Natural killer cell (primary cell): ENCODE measurements around the gene TAL1. TPM values are rescaled to one million over a fixed set of nuclear protein-coding genes. Genes with fewer than 3 reads are reported as not detected.
"Not testable (repeated sequence)": the region's sequence is repeated elsewhere in the genome, so short reads cannot be mapped to it uniquely, and the experiment has no call there.

Experiments used
- ATAC-seq, 3 donors: fragments of 150-1000 bp in 2 of 3; fragments of 200-7000 bp in 1 of 3; cut with Tn5 transposase; 1 replicate in 1 of 3; 2 replicates in 2 of 3; pipeline ENCODE4 v1.10.0; 2021; ENCODE audit warnings: mild to moderate bottlenecking in 2 of 3, moderate library complexity in 2 of 3
- DNase-seq, 2 donors: peaks; one replicate each; pipeline versions ENCODE4 v3.0.0 to v3.0.0-alpha.2; 2013 to 2021; ENCODE audit warnings: mixed read lengths in 1 of 2
- H3K27ac ChIP-seq: one replicate; pipeline ENCODE4 v1.5.1; 2013; ENCODE audit warnings: mild to moderate bottlenecking, low read length
- H3K27me3 ChIP-seq: one replicate; pipeline ENCODE4 v1.6.1; 2013; ENCODE audit warnings: low read length; ENCODE audit not compliant: control insufficient read depth, insufficient read depth
- H3K36me3 ChIP-seq: one replicate; pipeline ENCODE4 v1.6.1; 2013; ENCODE audit warnings: low read length; ENCODE audit not compliant: control insufficient read depth, insufficient read depth
- H3K4me1 ChIP-seq: one replicate; pipeline ENCODE4 v1.6.1; 2013; ENCODE audit warnings: low read length; ENCODE audit not compliant: control insufficient read depth, insufficient read depth
- H3K4me3 ChIP-seq: one replicate; pipeline ENCODE4 v1.5.1; 2013; ENCODE audit warnings: low read length
- H3K9me3 ChIP-seq: one replicate; pipeline ENCODE4 v1.6.1; 2013; ENCODE audit warnings: low read length; ENCODE audit not compliant: control insufficient read depth, insufficient read depth
- H3K27ac Mint-ChIP-seq, 2 donors: one replicate each; pipeline ENCODE4 v1.8.0; 2022; ENCODE audit warnings: mild to moderate bottlenecking in 2 of 2, mixed read lengths in 2 of 2, moderate library complexity in 1 of 2
- H3K27me3 Mint-ChIP-seq, 2 donors: one replicate each; pipeline ENCODE4 v1.8.0; 2022; ENCODE audit warnings: low read depth in 2 of 2, mixed read lengths in 2 of 2
- H3K36me3 Mint-ChIP-seq: one replicate; pipeline ENCODE4 v1.8.0; 2022; ENCODE audit warnings: mixed read lengths
- H3K4me1 Mint-ChIP-seq, 2 donors: one replicate each; pipeline ENCODE4 v1.8.0; 2022; ENCODE audit warnings: mixed read lengths in 2 of 2
- H3K4me3 Mint-ChIP-seq: one replicate; pipeline ENCODE4 v1.8.0; 2022; ENCODE audit warnings: mild to moderate bottlenecking, moderate library complexity, mixed read lengths
- H3K9me3 Mint-ChIP-seq, 2 donors: one replicate each; pipeline ENCODE4 v1.8.0; 2022; ENCODE audit warnings: mixed read lengths in 2 of 2
- WGBS: methylation state at CpG from one replicate; pipeline ENCODE4 v1.1.7; 2013; ENCODE audit warnings: missing lambda C conversion rate; ENCODE audit not compliant: insufficient coverage; 5-methylcytosine and 5-hydroxymethylcytosine counted together
- intact Hi-C: fragments of 100-400 bp; cut with micrococcal nuclease; formaldehyde crosslinking; loops from one replicate; pipeline ENCODE4 v1.14.2; 2022
- total RNA-seq, 4 donors: library from RNA; stranded (reverse); fragments of 120-200 nt in 1 of 4; gene quantifications; one replicate each; pipeline versions ENCODE4 v1.2.3 to v1.2.4, GENCODE V29; 2013 to 2022
- TF ChIP-seq, protein P1 (sequence below): fragments of 200-600 bp; IDR thresholded peaks from one replicate; pipeline ENCODE4 v1.8.0; 2022; ENCODE audit warnings: antibody characterized with exemption

TAL1 gene
- total RNA-seq, 3 donors from 2014 or later (not counting 1 experiment from before 2014, with no cell fraction given) = 0.91 to 6.7 (median 3.5) TPM

DNA sequence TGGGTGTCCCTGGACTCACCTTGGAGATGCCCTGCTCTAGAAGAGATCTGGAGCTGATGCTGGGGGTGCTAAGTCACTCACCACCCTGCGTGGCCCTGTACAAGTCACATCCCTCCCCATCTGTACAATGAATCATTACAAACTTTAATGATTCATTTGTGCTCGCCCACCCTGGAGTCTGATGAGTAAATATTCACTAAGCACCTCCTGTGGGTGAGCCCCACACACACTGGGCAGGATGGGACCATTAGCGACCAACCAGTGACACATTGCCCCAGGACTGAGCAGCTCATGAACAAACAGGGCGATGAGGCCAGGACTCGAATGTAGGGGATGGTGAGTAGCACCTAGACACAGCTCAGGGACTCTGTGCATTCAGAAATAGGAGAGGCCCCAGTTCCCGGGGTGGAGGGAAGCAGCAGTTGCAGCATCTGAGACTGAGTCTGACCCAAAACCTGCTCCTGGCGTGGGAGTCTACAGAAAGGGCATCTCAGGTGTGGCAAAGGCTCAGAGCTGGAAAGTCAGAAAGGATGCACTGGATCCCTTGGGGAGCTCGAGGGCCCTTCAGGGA is 24.1 kb downstream of the TAL1 start:
- WGBS = 68% methylated on average over 8 of the region's 8 CpGs
- DNase-seq (no peak), ATAC-seq (no peak)
- TF ChIP-seq, protein P1, sequence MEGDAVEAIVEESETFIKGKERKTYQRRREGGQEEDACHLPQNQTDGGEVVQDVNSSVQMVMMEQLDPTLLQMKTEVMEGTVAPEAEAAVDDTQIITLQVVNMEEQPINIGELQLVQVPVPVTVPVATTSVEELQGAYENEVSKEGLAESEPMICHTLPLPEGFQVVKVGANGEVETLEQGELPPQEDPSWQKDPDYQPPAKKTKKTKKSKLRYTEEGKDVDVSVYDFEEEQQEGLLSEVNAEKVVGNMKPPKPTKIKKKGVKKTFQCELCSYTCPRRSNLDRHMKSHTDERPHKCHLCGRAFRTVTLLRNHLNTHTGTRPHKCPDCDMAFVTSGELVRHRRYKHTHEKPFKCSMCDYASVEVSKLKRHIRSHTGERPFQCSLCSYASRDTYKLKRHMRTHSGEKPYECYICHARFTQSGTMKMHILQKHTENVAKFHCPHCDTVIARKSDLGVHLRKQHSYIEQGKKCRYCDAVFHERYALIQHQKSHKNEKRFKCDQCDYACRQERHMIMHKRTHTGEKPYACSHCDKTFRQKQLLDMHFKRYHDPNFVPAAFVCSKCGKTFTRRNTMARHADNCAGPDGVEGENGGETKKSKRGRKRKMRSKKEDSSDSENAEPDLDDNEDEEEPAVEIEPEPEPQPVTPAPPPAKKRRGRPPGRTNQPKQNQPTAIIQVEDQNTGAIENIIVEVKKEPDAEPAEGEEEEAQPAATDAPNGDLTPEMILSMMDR = no peak
- Histone ChIP-seq H3K27ac (no peak overlapping the region), H3K36me3 (no peaks in the 10 kb centered on the region), H3K9me3 (no peaks in the 10 kb centered on the region), H3K27me3 (no peaks in the 10 kb centered on the region), H3K4me3 (no peak overlapping the region), H3K4me1 (no peaks in the 10 kb centered on the region)
- H3K4me3 Mint-ChIP-seq = no peak overlapping the region
- no peaks in the 10 kb centered on the region for H3K36me3 Mint-ChIP-seq
- H3K27me3 Mint-ChIP-seq = peaks cover 9 to 30% of the 10 kb centered on the region in 2 donors
- H3K9me3 Mint-ChIP-seq = no peaks in the 10 kb centered on the region
- intact Hi-C loops = no loop called here
- no peak overlapping the region for H3K27ac Mint-ChIP-seq
- no peaks in the 10 kb centered on the region for H3K4me1 Mint-ChIP-seq

DNA sequence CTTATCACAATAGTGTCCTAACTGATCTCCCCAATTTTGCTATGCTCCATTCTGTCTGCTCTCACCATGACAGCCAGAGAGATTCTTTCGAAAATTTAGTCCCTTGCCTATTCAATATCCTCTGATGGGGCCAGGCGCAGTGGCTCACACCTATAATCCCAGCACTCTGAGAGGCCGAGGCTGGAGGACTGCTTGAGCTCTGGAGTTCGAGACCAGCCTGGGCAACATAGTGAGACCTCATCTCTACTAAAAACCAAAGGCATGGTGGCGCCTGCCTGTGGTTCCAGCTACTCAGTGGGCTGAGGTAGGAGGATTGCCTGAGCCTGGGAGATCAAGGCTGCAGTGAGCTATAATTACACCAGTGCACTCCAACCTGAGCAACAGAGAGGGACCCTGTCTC is 26.1 kb downstream of the TAL1 start:
- TF ChIP-seq, protein P1 = no peak
- H3K36me3 ChIP-seq = no peaks in the 10 kb centered on the region
- no peaks in the 10 kb centered on the region for H3K9me3 ChIP-seq
- DNase-seq (no peak), ATAC-seq (no peak)
- H3K27ac ChIP-seq = no peak overlapping the region
- Mint-ChIP-seq H3K36me3 (no peaks in the 10 kb centered on the region), H3K9me3 (no peaks in the 10 kb centered on the region), H3K4me1 (no peaks in the 10 kb centered on the region), H3K27me3 (peaks cover 9 to 30% of the 10 kb centered on the region in 2 donors), H3K27ac (no peak overlapping the region), H3K4me3 (no peak overlapping the region)
- 95% methylated on average over 4 of the region's 5 CpGs for WGBS
- intact Hi-C loops = no loop called here
- no peaks in the 10 kb centered on the region for H3K4me1 ChIP-seq
- no peaks in the 10 kb centered on the region for H3K27me3 ChIP-seq
- H3K4me3 ChIP-seq = no peak overlapping the region

DNA sequence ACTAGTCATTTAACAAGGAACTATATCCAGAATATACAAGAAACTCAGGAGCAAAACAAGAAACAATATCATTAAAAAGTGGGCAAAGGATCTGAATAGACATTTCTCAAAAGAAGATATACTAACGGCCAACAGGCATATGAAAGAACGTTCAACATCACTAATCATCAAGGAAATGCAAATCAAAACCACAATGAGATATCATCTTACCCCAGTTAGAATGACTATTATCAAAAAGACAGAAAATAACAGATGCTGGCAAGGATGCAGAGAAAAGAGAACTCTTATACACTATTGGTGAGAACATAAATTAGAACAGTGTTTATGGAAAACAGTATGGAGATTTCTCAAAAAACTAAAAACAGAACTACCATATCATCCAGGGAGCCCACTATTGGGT is 28.5 kb downstream of the TAL1 start:
- H3K27me3 Mint-ChIP-seq = peaks cover 10 to 30% of the 10 kb centered on the region in 2 donors
- H3K4me1 ChIP-seq, intact Hi-C loops, H3K36me3 ChIP-seq, H3K9me3 Mint-ChIP-seq, H3K27ac Mint-ChIP-seq, H3K27me3 ChIP-seq, H3K4me3 ChIP-seq, ATAC-seq, H3K27ac ChIP-seq, H3K4me3 Mint-ChIP-seq, H3K36me3 Mint-ChIP-seq, DNase-seq, H3K4me1 Mint-ChIP-seq, H3K9me3 ChIP-seq: not testable (repeated sequence)
- 0% methylated on average over 2 of the region's 2 CpGs for WGBS

DNA sequence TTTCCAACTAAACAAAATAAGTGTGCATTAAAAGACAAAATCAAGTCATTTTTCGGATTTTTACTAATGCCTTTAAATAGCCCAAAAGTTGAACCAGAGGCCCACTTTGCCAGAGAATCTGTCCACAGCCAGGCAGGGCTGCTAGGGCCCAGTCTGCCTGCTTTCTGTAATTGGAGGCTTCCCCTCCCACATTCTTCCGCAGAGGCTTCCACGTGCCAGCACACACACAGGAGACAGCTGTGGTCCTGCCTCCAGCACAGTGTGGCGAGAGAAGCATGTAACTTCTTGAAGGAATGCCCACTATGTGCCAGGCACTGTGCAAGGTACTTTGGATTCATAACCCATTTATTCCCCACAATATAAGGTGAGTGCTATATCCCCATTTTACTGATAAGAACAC is 30.8 kb downstream of the TAL1 start:
- Mint-ChIP-seq H3K9me3 (no peaks in the 10 kb centered on the region), H3K27ac (no peak overlapping the region), H3K4me1 (no peaks in the 10 kb centered on the region), H3K36me3 (no peaks in the 10 kb centered on the region), H3K27me3 (peaks cover 20 to 31% of the 10 kb centered on the region in 2 donors), H3K4me3 (no peak overlapping the region)
- Histone ChIP-seq H3K4me3 (no peak overlapping the region), H3K4me1 (no peaks in the 10 kb centered on the region), H3K27me3 (no peaks in the 10 kb centered on the region), H3K36me3 (no peaks in the 10 kb centered on the region), H3K9me3 (no peaks in the 10 kb centered on the region), H3K27ac (no peak overlapping the region)
- WGBS = 55% methylated on average over 4 of the region's 4 CpGs
- intact Hi-C loops = no loop called here
- DNase-seq (no peak), ATAC-seq (no peak)
- TF ChIP-seq, protein P1 = no peak
